GM21737 (cell line): ENCODE results near the gene MMP24OS.
"Not testable (repeated sequence)": the region's sequence is repeated elsewhere in the genome, so short reads cannot be mapped to it uniquely, and the experiment has no call there.

Experiments used
- ATAC-seq: cut with Tn5 transposase; IDR thresholded peaks from one replicate; pipeline ENCODE4 v1.9.1; 2021; ENCODE audit warnings: mild to moderate bottlenecking, moderate library complexity; ENCODE audit not compliant: unreplicated experiment

MMP24OS gene

GRCh38 chr20:35277531-35278395 lies at the start of gene MMP24OS:
TSS of gene MMP24OS (minus strand) at chr20:35278122. CDS start at chr20:35277929, 193 bp downstream.
- peak; percentile 63 for ATAC-seq

- no peak for ATAC-seq
Measured at GRCh38 chr20:35327074-35327976, 49.4 kb upstream of the MMP24OS start.

- ATAC-seq, result no peak
Measured at GRCh38 chr20:35326740-35327073, 48.8 kb upstream of the MMP24OS start.

GRCh38 chr20:35326021-35326739 lies 48.3 kb upstream of the MMP24OS start:
- ATAC-seq, result no peak

GRCh38 chr20:35325401-35325800 lies 47.5 kb upstream of the MMP24OS start:
- ATAC-seq, result no peak

GRCh38 chr20:35320396-35321126 lies 42.6 kb upstream of the MMP24OS start:
- ATAC-seq, result no peak

GRCh38 chr20:35319871-35320197 lies 41.9 kb upstream of the MMP24OS start:
- ATAC-seq, result no peak

GRCh38 chr20:35319192-35319870 lies 41.4 kb upstream of the MMP24OS start:
- no peak for ATAC-seq

- no peak for ATAC-seq
Measured at GRCh38 chr20:35318502-35319157, 40.7 kb upstream of the MMP24OS start.

- ATAC-seq, result no peak
Measured at GRCh38 chr20:35317416-35318210, 39.7 kb upstream of the MMP24OS start.

- no peak for ATAC-seq
Measured at GRCh38 chr20:35316086-35316485, 38.2 kb upstream of the MMP24OS start.

- ATAC-seq, result not testable (repeated sequence)
Measured at GRCh38 chr20:35315632-35316020, 37.7 kb upstream of the MMP24OS start.

- ATAC-seq, result no peak
Measured at GRCh38 chr20:35314816-35315631, 37.1 kb upstream of the MMP24OS start.

- no peak for ATAC-seq
Measured at GRCh38 chr20:35312318-35312717, 34.4 kb upstream of the MMP24OS start.

GRCh38 chr20:35311822-35312221 lies 33.9 kb upstream of the MMP24OS start:
- no peak for ATAC-seq

- ATAC-seq, result no peak
Measured at GRCh38 chr20:35311409-35311808, 33.5 kb upstream of the MMP24OS start.

- ATAC-seq, result no peak
Measured at GRCh38 chr20:35307666-35308653, 30.0 kb upstream of the MMP24OS start.
